GM12874 (cell line): ENCODE results near the gene THBS1.

Experiments
- CTCF ChIP-seq: IDR thresholded peaks from 2 replicates; pipeline ENCODE4 v1.5.1; 2011; ENCODE audit warnings: low read depth, mild to moderate bottlenecking, control low read depth, low read length, moderate library complexity; ENCODE audit not compliant: insufficient read depth

THBS1 gene

GRCh38 chr15:39622660-39623516 is 42.0 kb downstream of the THBS1 start:
- TF ChIP-seq CTCF, result no peak

GRCh38 chr15:39623529-39623931 is 42.7 kb downstream of the THBS1 start:
- TF ChIP-seq CTCF, result no peak

GRCh38 chr15:39624806-39625205 is 43.9 kb downstream of the THBS1 start:
- TF ChIP-seq CTCF, result no peak

GRCh38 chr15:39625451-39625850 is 44.6 kb downstream of the THBS1 start:
- no peak for TF ChIP-seq CTCF

GRCh38 chr15:39625856-39626255 is 45.0 kb downstream of the THBS1 start:
- TF ChIP-seq CTCF, result no peak

- TF ChIP-seq CTCF, result no peak
Measured at GRCh38 chr15:39627451-39628143, 46.7 kb downstream of the THBS1 start.

- TF ChIP-seq CTCF, result no peak
Measured at GRCh38 chr15:39628144-39628508, 47.2 kb downstream of the THBS1 start.
